ENCODE measurements around the gene GLT6D1.

GLT6D1 gene

DNA sequence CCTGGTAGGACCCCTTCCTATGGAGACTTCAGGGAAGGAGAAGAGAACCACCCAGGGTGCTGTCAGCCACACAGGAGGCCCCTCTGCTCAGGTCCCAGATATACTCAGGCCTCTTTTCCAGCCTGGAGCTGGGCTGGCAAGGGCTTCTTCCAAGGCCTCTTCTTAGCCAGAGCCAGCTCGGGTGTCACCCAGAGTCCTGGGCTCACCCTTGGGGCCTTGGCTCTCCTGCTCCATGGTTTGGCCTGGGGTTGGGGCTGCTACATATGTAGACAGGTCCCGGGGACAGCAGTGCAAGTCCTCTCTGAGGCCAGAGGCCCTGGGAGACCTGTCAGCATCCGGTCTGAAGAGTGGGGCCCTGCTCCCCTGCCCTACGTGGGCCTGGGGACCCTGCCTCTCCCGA is 55.0 kb downstream of the GLT6D1 start:
- DNase-seq (ENCODE audit: low spot score) = no peak

DNA sequence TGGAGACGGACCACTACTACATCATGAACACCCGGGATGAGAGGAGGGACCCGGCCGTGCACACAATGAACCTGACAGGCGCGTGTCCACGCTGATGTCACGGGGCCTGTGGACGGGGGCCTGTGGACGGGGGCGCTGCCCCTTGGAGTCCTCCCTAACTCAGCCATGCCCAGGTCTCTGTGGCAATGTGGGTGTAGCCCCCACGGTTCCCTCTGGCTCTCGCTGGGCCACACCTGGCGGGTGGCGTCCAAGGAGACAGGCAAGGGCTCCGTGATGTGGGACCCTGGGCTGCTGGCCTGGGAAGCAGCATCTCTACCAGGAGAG is 55.7 kb downstream of the GLT6D1 start:
- no peak for DNase-seq (ENCODE audit: low spot score)

DNA sequence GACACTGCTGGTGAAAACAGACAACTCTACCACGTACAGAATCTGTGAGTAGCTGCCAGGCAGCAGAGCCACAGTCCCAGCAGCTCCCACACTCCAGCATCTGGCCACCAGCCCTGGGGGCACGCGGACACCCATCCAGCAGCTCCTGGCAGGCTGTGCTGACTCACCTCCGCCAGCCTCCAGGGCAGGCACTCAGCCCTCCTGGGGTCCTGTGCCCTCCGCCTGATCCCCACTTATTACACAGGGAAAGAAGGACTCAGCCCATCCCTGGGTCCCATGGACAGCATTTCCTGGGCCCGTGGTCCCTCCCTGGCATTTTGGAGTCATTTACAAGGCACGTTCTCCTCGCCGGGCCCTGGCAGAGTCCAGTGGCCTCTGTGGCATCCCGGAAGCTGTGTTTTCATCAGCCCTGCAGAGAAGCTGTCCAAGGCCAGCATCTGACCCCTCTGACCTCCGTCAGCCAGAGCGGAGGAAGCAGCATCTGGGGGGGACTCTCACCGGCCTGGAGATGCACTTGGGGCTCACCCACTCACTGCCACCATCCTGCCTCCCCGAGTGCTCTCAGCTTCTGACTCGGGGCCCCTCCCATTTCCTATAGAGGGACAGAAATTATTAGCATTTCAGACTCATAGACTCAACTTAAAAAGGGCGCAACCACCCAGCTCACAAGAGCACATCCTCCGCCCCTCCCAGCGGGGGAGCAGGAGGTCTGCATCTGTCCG is 56.2 kb downstream of the GLT6D1 start:
- no peak for DNase-seq (ENCODE audit: low spot score)

DNA sequence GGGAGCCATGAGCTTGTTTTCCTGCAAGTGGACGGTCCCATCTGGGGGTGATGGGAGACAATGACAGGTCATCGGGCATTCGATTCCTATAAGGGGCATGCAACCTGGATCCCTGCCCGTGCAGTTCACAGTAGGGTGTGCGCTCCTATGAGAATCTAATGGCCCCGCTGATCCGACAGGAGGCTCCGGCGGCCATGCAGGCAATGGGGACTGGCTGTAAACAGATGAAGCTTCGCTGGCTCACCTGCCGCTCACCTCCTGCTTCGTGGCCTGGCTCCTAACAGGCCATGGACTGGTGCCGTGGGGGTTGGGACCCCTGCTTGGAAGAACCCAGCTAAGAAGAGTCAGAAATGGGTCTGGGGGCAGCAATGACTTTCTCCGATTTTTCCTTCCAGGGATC is 56.8 kb downstream of the GLT6D1 start:
- no peak for DNase-seq (ENCODE audit: low spot score)

DNA sequence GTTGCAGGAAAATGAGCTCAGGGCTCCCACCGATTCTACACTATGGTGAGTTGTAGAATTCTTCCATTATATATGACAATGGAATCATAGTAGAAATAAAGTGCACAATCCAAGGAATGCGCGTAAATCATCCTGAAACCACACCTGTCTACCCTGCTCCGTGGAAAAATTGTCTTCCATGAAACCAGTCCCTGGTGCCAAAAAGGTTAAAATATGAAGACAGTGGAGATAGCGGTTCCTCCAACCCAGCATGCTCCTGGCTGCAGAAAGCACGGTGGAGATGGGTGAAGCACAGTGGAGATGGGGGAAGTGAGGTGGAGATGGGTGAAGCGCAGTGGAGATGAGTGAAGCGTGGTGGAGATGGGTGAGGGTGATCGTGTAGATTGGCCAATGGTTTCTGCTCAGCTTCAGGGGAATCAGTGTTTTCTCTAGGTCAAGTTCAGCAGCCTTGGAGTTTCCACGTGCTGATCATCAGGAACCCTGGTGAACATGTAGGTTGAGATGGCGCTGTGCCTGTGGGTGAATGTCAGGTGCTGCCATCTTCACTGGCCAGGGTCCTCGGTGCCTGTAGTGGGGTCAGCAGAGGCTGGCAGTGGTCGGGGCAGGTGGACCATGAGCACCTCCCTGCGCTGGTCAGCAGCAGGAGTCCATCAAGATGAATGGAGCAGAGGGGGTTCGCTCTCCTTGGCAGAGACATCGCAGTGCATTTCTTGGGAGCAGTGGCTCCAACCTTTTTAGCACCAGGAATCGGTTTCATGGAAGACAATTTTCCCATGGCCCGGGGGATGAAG is 57.5 kb downstream of the GLT6D1 start:
- DNase-seq (ENCODE audit: low spot score) = no peak

DNA sequence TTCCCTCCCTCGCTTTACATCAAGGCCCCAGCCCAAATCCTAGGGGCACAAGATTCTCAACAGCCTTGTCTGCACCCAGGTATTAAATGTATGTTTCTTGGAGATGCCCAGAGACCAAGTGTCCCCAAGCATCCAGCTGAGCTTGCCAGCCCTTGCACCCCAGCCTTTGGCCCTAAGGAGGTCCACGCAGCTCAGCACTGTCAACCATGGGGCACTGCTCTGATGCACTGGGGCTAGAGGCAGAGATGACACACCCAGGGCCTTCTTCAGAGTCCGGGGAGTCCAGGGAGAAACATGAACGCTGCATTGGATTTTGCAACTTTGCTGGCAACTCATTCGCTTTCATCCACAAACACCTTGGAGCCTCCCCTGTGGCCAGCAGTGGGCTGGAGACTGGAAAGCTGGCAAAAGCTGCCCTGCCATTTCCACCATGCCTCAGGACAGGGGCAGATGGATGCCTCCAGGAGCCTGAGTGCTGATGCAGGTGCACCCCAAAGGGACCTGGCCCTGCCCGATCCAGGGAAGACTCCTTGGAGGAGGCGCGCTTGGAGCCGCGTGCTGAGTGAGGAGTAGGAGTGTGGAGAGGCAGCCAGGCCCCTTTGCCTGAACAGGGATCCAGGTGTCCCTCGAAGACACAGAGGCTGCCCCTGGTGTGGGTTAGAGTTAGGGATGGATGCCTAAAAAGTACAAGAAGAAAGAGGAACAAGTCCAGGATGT is 58.5 kb downstream of the GLT6D1 start:
- DNase-seq (ENCODE audit: low spot score) = no peak

DNA sequence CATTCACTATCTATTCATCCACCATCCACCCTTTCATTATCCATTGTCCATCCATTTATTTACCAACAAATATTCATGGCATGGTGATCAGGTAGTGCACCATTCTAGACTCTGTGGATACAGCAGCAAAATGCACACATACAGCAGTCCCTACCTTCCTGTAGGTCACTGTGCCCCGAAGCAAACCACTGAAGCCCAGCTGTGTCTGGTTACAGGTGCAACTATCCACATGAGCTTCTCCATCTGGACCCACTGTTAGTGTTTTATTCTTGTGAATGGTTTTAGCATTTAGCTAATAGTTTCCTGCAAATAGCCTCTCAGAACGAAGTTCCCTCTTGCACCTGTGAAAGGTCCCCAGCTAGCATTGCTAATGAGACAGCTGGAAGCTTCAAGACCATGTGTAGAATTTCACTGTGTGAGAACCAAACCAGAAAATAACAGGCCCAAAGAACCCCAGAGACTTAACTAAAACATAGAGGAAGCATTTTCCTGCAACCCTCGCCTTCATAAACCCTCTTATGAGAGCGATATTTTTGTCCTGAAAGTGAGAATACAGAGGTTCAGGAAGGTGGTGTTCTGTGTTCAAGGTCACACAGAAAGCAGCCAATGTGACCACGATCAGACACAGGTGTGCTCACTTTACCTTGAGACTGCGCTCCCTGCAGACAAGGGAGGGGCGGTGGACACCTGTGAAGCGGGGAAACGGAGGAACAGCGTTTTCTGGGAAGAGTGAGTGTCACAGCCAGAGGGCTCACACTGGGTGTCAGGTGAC is 59.3 kb downstream of the GLT6D1 start:
- DNase-seq (ENCODE audit: low spot score) = no peak

DNA sequence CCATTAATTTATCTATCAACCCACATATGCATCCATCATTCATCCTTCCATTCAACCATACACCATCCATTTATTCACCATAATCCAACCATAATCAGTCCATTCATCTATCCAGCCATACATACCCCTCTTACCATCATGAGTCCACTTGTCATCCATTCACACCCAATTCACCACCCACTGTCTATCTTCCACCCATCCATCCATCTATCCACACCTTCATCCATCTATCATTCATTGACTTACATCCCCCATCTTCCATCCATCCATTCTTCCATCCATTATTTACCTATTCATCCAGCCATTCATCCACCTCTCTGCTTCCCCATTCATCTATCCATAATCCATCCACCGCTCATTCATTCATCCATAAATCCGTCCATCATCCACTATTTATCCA is 60.0 kb downstream of the GLT6D1 start:
- DNase-seq (ENCODE audit: low spot score) = no peak

DNA sequence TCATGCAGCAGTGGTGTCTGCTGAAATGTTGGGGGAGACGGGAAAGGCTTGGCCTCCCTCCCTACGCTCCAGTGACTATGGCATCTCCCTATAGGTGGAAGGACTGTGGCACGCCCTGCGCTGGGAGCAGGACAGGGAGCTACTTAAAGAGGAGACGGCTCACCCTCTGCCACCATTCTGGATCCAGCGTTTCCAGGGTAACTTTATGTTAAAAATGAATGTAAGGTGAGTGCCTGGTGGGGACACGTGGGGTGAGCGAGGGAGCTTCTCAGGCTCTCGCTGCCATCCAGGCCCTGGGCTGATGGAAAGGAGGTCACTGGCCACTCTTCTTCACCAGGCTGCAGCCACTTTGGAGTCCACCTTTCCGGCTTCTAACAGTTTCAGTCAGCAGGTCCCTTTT is 62.1 kb downstream of the GLT6D1 start:
- no peak for DNase-seq (ENCODE audit: low spot score)

DNA sequence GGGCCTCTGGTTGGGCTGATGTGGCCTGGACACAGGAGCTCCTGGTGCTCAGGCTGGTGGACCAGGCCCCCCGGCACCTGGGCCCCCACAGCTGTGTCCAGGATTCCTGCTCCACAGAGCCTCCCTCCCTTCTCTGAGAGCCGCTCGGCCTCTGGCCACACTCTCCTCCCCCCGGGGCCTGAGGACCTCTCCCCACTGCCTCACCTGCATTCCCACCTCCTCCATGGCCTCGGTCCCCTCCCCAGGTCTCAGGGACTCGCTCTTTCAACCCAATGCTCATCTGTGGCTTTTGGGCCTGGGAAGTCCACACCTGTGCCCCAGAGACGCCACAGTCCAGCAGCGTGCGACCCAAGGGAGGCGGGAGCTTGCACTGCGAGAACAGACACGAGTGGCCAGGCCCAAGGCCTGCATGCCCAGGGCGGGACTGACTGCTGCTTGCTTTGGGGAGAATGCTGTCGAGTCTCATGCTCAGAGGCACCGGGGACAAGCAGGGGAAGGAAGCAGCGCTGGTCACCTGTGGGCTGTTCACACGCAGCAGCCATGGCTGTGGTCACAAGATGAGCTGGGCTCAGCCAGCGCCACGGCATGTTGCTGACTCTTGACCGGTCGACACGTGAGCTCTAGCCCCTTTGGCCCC is 63.2 kb downstream of the GLT6D1 start:
- no peak for DNase-seq (ENCODE audit: low spot score)

DNA sequence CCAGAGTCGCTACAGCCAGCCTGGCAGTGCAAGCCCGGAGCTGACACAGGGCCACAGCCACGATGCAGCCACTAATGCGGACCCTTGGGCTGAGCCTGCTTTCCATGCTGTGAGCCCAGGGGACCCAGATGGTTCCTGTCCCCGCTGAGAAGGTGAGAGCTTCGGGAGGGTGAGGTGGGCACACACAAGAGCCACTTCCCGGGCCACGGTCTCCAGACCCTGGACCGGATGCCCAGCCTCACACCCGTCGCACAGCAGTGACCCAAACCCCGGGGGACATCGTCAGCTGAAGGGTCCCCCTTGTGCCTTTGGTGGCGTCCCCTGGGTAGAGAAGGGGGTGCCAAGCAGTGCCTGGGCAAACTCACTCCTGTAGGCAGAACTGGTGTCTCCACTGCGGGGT is 64.4 kb downstream of the GLT6D1 start:
- DNase-seq (ENCODE audit: low spot score) = no peak

DNA sequence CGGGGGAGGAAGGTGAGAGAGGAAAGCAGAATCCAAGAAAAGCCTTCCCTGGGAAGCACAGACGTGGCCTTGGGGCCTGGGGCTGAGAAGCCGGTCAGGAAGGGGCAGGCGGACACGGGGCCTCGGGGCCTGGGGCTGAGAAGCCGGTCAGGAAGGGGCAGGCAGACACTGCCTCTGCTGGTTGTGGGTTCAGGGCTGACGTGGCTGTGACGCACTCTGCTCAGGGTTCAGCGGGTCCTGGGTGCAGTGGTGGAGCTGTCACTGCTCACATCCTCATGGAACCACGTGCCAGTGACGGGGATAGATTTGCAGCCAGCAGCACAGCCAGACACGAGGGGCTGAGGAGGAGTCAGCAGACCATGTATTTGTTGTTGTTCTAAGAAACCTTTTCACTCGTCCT is 65.0 kb downstream of the GLT6D1 start:
- no peak for DNase-seq (ENCODE audit: low spot score)

Data from cerebellar cortex (tissue), 1 donor.